ENCODE data around the gene MTA1.

DNA sequence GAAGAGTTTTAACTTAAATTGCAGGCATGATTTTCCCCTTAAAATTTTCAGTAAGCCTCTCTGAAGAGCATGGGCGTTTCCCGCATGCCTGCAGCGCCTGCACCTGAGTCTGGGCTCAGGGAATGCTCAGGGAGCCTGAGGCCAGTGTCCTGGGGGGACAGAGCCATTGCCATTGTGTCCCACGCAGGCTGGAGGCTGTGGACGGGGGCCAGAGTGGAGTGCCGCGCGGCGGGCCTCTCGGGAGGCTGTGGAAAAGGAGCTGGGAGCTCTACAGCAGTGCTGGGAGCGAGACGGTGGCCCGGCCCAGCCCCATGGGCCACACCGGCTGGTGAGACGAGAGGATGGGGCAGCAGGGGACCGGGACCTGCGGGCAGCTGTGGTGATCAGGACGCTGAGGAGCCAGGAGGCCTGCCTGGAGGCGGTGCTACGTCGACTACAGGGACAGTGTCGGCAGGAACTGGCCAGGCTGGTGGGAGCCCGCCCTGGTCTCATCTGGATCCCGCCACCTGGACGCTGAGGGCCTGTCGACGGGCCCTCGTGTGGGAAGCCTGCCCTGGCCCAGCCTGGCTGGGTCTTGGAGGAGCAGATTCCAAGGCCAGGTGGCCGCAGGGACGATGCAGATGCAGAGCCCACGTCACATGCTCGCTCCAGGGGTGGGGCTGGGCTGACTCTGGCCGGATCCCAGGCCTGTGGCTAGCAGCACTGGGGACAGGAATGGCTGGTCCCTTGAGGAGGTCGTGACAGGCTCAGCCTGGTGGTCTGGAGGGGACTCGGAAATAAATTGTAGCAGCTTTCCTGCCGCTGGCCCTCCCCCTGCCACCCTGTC is 79.0 kb downstream of the MTA1 start:
- TF ChIP-seq EZH2 (IDR thresholded peaks at IDR 0.05; ENCODE audit: borderline replicate concordance, low read length), result no peak
- TF ChIP-seq, protein P1, sequence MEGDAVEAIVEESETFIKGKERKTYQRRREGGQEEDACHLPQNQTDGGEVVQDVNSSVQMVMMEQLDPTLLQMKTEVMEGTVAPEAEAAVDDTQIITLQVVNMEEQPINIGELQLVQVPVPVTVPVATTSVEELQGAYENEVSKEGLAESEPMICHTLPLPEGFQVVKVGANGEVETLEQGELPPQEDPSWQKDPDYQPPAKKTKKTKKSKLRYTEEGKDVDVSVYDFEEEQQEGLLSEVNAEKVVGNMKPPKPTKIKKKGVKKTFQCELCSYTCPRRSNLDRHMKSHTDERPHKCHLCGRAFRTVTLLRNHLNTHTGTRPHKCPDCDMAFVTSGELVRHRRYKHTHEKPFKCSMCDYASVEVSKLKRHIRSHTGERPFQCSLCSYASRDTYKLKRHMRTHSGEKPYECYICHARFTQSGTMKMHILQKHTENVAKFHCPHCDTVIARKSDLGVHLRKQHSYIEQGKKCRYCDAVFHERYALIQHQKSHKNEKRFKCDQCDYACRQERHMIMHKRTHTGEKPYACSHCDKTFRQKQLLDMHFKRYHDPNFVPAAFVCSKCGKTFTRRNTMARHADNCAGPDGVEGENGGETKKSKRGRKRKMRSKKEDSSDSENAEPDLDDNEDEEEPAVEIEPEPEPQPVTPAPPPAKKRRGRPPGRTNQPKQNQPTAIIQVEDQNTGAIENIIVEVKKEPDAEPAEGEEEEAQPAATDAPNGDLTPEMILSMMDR (conservative IDR thresholded peaks at IDR 0.05 in 1 of 2, IDR thresholded peaks at IDR 0.05 in 1 of 2; ENCODE audit: extremely low read depth in 1 of 2, insufficient read depth in 1 of 2, low read depth in 1 of 2, low read length in 2 of 2), result no peak
